ENCODE data around the gene LAMTOR2.

DNA sequence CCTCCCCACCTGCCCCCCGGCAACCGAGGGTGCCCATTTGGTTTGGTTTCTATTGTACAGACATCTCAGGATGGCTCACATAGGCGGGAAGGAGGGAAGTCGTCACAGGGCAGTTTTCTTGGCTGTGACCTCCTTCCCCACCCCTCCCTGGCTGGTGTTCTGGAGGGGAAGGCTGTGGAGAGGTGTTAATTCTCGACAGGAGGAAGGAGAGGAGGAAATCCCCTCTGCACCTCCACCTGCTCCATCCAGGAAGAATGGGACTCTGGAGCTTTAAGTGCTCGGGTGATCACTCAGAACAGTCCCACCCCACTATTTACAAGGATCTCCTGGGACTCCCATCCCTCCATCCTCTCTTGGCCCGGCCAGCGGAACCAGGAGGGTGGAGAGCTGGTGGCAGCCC, 20.1 kb downstream of the LAMTOR2 start:
- no peak for TF ChIP-seq POLR2A (IDR thresholded peaks at IDR 0.05; ENCODE audit: low read depth, low read length)
- TF ChIP-seq TAF1 (IDR thresholded peaks at IDR 0.05; ENCODE audit: low read depth, low read length), result no peak
- TF ChIP-seq POLR2AphosphoS5 (IDR thresholded peaks at IDR 0.05; ENCODE audit: low read depth, low read length), result no peak
